ENCODE data around the gene ZNF664. TPM values are rescaled to one million over a fixed set of nuclear protein-coding genes. Genes with fewer than 3 reads are reported as not detected.

ZNF664 gene
- total and polyA plus RNA-seq, 8 donors: 16.5 to 224 (median 59.3) TPM

DNA sequence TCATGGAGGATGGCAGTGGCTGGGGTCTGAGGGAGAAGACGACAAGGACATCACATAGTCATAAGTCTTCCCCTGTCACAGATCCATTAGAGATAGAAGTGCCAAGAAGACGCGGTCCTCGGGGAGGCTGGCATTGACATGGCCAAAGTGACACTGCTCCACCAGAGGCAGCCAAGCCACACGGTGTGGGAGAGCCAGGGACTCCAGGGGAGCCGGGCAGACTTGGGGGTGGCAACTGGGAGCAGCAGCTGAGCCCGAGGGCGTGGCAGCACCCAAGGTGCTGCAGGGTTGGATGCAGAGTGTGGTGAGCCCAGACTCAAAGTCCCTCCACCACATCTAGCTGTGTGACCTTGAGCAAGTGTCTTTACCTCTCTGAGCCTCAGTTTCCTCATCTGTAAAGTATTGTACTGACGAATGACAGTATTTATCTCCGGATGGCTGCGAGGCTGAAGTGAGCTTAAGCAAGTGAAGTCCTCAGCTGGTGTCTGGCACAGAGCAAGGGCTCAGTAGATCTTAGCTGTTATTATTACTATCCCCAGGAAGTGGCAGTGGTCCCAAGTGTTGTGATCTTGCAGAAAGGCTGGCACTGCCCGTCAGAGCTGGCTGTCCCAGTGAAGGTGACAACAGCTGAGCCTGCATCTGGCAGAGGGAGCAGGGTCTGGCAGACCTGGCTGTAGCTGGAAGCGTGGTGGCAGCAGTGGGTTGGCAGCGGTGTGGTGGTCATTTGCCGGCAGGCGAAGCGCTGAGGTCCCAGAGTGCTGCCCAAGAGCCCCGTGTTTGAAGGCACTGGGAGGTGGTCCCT is 54.9 kb downstream of the ZNF664 start:
- Histone ChIP-seq H3K4me1 (no peaks in the 10 kb centered on the region), H3K27me3 (no peaks in the 10 kb centered on the region), H3K9me3 (no peaks in the 10 kb centered on the region), H3K27ac (no peak overlapping the region), H3K36me3 (no peaks in the 10 kb centered on the region), H3K4me3 (no peak overlapping the region)
- WGBS, 5 donors: 73 to 80% (median 75%) methylated on average over 18 of the region's 18 CpGs
- DNase-seq: no peak
- intact Hi-C loops (cut with DNase I; ENCODE audit: low total_unique reads): no loop called here
- TF ChIP-seq POLR2AphosphoS5 (IDR thresholded peaks at IDR 0.05) (no peak), EP300 (IDR thresholded peaks at IDR 0.05) (no peak), POLR2A (IDR thresholded peaks at IDR 0.05) (no peak)
- TF ChIP-seq, protein P1, sequence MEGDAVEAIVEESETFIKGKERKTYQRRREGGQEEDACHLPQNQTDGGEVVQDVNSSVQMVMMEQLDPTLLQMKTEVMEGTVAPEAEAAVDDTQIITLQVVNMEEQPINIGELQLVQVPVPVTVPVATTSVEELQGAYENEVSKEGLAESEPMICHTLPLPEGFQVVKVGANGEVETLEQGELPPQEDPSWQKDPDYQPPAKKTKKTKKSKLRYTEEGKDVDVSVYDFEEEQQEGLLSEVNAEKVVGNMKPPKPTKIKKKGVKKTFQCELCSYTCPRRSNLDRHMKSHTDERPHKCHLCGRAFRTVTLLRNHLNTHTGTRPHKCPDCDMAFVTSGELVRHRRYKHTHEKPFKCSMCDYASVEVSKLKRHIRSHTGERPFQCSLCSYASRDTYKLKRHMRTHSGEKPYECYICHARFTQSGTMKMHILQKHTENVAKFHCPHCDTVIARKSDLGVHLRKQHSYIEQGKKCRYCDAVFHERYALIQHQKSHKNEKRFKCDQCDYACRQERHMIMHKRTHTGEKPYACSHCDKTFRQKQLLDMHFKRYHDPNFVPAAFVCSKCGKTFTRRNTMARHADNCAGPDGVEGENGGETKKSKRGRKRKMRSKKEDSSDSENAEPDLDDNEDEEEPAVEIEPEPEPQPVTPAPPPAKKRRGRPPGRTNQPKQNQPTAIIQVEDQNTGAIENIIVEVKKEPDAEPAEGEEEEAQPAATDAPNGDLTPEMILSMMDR (IDR thresholded peaks at IDR 0.05): no peak

DNA sequence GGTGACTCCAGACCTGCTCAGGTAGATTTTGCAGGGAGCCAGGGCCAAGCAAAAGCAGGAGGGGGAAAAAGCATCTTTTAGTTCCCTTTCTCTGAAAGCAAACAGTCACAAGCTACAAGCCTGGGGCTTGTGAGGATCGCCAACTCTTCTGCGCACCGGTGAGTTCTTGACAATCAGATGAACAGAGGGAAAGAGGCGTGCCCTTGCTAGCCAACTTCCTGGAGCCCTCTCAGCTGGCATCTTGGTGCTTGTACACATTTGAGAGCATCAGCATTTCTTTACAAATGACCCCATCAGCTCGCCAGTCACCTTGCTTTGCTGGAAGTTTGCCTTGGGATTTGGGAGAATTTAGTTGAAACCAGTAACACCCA is 55.5 kb downstream of the ZNF664 start:
- Histone ChIP-seq H3K36me3 (no peaks in the 10 kb centered on the region), H3K4me3 (no peak overlapping the region), H3K4me1 (no peaks in the 10 kb centered on the region), H3K27ac (no peak overlapping the region), H3K27me3 (no peaks in the 10 kb centered on the region), H3K9me3 (no peaks in the 10 kb centered on the region)
- intact Hi-C loops (cut with DNase I; ENCODE audit: low total_unique reads): no loop called here
- TF ChIP-seq EP300 (IDR thresholded peaks at IDR 0.05): no peak
- TF ChIP-seq POLR2A (IDR thresholded peaks at IDR 0.05): no peak
- no peak for TF ChIP-seq POLR2AphosphoS5 (IDR thresholded peaks at IDR 0.05)
- TF ChIP-seq, protein P1 (IDR thresholded peaks at IDR 0.05): no peak
- WGBS, 5 donors: 34 to 52% (median 43%) methylated on average over 5 of the region's 5 CpGs
- DNase-seq: no peak

DNA sequence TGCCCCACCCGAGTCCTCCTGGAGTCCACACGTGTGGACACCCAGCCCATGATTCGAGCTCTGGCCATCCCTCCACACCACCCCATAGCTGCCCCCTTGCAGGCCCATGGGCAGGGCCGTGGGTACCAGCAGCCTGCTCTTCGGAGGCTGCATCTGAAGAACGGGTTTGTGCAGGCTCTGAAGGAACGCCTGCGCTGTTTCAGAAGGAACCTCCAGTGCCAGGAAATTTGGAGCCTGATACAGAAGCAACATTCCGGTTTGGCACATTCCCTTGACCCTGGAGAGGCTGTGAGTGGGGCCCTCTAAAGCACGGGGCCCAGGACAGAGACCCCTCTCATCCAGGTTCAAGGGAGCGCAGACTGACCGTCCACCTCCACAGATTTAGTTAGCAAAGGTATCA is 57.0 kb downstream of the ZNF664 start:
- H3K36me3 ChIP-seq: no peaks in the 10 kb centered on the region
- H3K4me3 ChIP-seq: no peak overlapping the region
- intact Hi-C loops (cut with DNase I; ENCODE audit: low total_unique reads): no loop called here
- TF ChIP-seq POLR2A (IDR thresholded peaks at IDR 0.05): no peak
- TF ChIP-seq, protein P1 (IDR thresholded peaks at IDR 0.05): no peak
- TF ChIP-seq POLR2AphosphoS5 (IDR thresholded peaks at IDR 0.05): no peak
- no peaks in the 10 kb centered on the region for H3K27me3 ChIP-seq
- no peaks in the 10 kb centered on the region for H3K4me1 ChIP-seq
- 72 to 88% (median 81%) methylated on average over 6 to 12 of the region's 12 CpGs for WGBS, 5 donors
- no peaks in the 10 kb centered on the region for H3K9me3 ChIP-seq
- no peak for DNase-seq
- H3K27ac ChIP-seq: peak overlapping the region in 1 of 5 donors; percentile 25

DNA sequence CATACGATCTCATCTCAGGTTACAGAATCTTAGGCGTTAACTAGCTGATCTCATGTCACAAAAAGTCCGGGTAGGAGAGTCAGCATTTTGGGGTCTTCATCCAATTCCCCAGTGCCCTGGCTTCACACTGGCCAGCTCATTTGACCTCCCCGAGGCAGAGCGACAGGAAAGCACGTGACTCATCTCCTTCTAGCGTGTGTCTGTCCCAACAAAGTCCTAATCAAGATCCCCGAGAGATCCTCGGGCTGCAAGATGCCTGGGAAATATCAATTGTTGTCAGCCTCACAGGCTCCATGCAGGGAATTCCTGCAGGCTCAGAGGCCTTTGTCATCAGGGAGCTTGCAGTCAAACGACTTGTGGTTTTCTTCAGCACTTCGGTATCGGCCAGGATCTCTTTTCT is 57.5 kb downstream of the ZNF664 start:
- H3K9me3 ChIP-seq: no peaks in the 10 kb centered on the region

More for the DNA sequence above, 57.5 kb downstream of the ZNF664 start:
- Histone ChIP-seq H3K4me1 (no peaks in the 10 kb centered on the region), H3K4me3 (no peak overlapping the region), H3K27me3 (no peaks in the 10 kb centered on the region), H3K27ac (peak overlapping the region in 1 of 5 donors; percentile 25), H3K36me3 (no peaks in the 10 kb centered on the region)
- DNase-seq: peak in 1 of 2 donors; percentile 53
- no peak for TF ChIP-seq POLR2AphosphoS5 (IDR thresholded peaks at IDR 0.05)
- no peak for TF ChIP-seq POLR2A (IDR thresholded peaks at IDR 0.05)
- TF ChIP-seq, protein P1 (IDR thresholded peaks at IDR 0.05): no peak
- TF ChIP-seq EP300 (IDR thresholded peaks at IDR 0.05): no peak
- intact Hi-C loops (cut with DNase I; ENCODE audit: low total_unique reads): no loop called here
- WGBS, 5 donors: 44 to 66% (median 59%) methylated on average over 12 of the region's 12 CpGs
